PFSK-1 (cell line): ENCODE results near the gene KCNIP4.

Experiments used
- FOXP2 ChIP-seq: optimal IDR thresholded peaks from 2 replicates; pipeline ENCODE3; 2011; ENCODE audit warnings: borderline replicate concordance, control low read depth, inconsistent platforms; ENCODE audit not compliant: insufficient read depth; ENCODE audit errors: extremely low read length, extremely low read depth
- POLR2AphosphoS5 ChIP-seq: IDR thresholded peaks from 2 replicates; pipeline ENCODE4 v1.6.1; 2012; ENCODE audit warnings: low read depth, mild to moderate bottlenecking, control low read depth, low read length, moderate library complexity
- REST ChIP-seq, 2 experiments: IDR thresholded peaks; 2 replicates each; pipeline versions ENCODE4 v1.6.1 to v1.8.0; 2011 to 2012; ENCODE audit warnings: low read depth in 2 of 2, low read length in 2 of 2, control low read depth in 1 of 2, inconsistent platforms in 1 of 2, mild to moderate bottlenecking in 1 of 2, moderate library complexity in 1 of 2; ENCODE audit not compliant: insufficient read depth in 1 of 2
- SIN3A ChIP-seq: IDR thresholded peaks from 2 replicates; pipeline ENCODE4 v1.6.1; 2012; ENCODE audit warnings: mild to moderate bottlenecking, low read length, moderate library complexity, borderline replicate concordance; ENCODE audit not compliant: insufficient read depth
- TAF1 ChIP-seq: IDR thresholded peaks from 2 replicates; pipeline ENCODE4 v1.6.1; 2012; ENCODE audit warnings: low read length, control low read depth, borderline replicate concordance; ENCODE audit not compliant: insufficient read depth

The KCNIP4 gene

GRCh38 chr4:21801661-21802385 is 146.7 kb downstream of the KCNIP4 start:
- TF ChIP-seq REST (IDR thresholded peaks at IDR 0.05; ENCODE audit: insufficient read depth in 1 of 2, low read depth in 2 of 2, low read length in 2 of 2) = no peak

- TF ChIP-seq POLR2AphosphoS5 (no peak), SIN3A (no peak)
Observed at GRCh38 chr4:21795091-21795490, 153.5 kb downstream of the KCNIP4 start.

GRCh38 chr4:21792736-21793135 is 155.8 kb downstream of the KCNIP4 start:
- TF ChIP-seq SIN3A (no peak), TAF1 (no peak), FOXP2 (no peak), POLR2AphosphoS5 (no peak), REST (IDR thresholded peaks at IDR 0.05; ENCODE audit: insufficient read depth in 1 of 2, low read depth in 2 of 2, low read length in 2 of 2) (no peak)

- TF ChIP-seq REST (IDR thresholded peaks at IDR 0.05; ENCODE audit: insufficient read depth in 1 of 2, low read depth in 2 of 2, low read length in 2 of 2) (no peak), FOXP2 (no peak), TAF1 (no peak), SIN3A (no peak), POLR2AphosphoS5 (no peak)
Observed at GRCh38 chr4:21790438-21791029, 158.0 kb downstream of the KCNIP4 start.

GRCh38 chr4:21780148-21780547 is 168.4 kb downstream of the KCNIP4 start:
- TF ChIP-seq FOXP2 (no peak), SIN3A (no peak), TAF1 (no peak), POLR2AphosphoS5 (no peak), REST (IDR thresholded peaks at IDR 0.05; ENCODE audit: insufficient read depth in 1 of 2, low read depth in 2 of 2, low read length in 2 of 2) (no peak)
